ENCODE measurements around the gene CLCNKA. TPM values are rescaled to one million over a fixed set of nuclear protein-coding genes. Genes with fewer than 3 reads are reported as not detected.
"Not testable (repeated sequence)": the region's sequence is repeated elsewhere in the genome, so short reads cannot be mapped to it uniquely, and the experiment has no call there.

Gene CLCNKA
- polyA plus RNA-seq, 1 donor (not counting 4 experiments of a cell fraction or from before 2014, with no cell fraction given) = not detected

DNA sequence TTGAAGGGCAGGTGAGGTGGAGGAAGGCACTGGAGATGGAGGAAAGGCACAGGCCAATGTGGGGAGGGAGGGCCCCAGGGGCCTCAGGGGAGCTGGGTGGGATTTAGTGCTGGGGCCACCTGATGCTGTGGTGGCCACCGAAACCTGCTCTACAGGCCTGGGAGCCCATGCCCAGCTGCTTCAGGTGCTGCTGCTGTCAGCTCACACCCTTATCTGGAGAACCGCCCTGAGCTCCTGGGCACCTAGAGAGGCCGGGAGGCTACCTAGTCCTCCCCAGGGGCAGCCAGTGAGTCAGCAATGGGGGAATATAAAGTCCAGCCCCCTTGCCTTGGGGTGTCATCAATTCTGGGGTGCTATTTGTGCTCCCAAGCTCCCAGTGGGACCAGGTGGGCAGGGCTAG lies 39.4 kb downstream of the CLCNKA start:
- no peaks in the 10 kb centered on the region for H3K27me3 ChIP-seq (ENCODE audit: control insufficient read depth, extremely low read depth, insufficient read depth, low read length)
- no peak overlapping the region for H3K4me2 ChIP-seq (ENCODE audit: control insufficient read depth, extremely low read depth, insufficient read depth, low read depth, low read length)
- H4K20me1 ChIP-seq (ENCODE audit: control insufficient read depth, extremely low read depth, insufficient read depth, low read length) = no peaks in the 10 kb centered on the region
- no peak for DNase-seq (ENCODE audit: low read depth, low spot score)
- TF ChIP-seq, protein P1, sequence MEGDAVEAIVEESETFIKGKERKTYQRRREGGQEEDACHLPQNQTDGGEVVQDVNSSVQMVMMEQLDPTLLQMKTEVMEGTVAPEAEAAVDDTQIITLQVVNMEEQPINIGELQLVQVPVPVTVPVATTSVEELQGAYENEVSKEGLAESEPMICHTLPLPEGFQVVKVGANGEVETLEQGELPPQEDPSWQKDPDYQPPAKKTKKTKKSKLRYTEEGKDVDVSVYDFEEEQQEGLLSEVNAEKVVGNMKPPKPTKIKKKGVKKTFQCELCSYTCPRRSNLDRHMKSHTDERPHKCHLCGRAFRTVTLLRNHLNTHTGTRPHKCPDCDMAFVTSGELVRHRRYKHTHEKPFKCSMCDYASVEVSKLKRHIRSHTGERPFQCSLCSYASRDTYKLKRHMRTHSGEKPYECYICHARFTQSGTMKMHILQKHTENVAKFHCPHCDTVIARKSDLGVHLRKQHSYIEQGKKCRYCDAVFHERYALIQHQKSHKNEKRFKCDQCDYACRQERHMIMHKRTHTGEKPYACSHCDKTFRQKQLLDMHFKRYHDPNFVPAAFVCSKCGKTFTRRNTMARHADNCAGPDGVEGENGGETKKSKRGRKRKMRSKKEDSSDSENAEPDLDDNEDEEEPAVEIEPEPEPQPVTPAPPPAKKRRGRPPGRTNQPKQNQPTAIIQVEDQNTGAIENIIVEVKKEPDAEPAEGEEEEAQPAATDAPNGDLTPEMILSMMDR (optimal IDR thresholded peaks at IDR 0.05 in 1 of 3, IDR thresholded peaks at IDR 0.05 in 1 of 3, conservative IDR thresholded peaks at IDR 0.05 in 1 of 3; ENCODE audit: extremely low read depth in 1 of 3, insufficient read depth in 2 of 3, low read length in 3 of 3) = no peak
- no peak overlapping the region for H3K9ac ChIP-seq (ENCODE audit: control insufficient read depth, extremely low read depth, insufficient read depth, low read length)
- H3K9me3 ChIP-seq (ENCODE audit: control insufficient read depth, low read depth, low read length) = no peaks in the 10 kb centered on the region
- no peak overlapping the region for H3K27ac ChIP-seq (ENCODE audit: control insufficient read depth, insufficient read depth, low read length)
- dilution Hi-C loops (cut with MboI; ENCODE audit: extremely low pct_ligation_motif_present, low sequenced_read_pairs) = no loop called here
- no peaks in the 10 kb centered on the region for H3K4me1 ChIP-seq (ENCODE audit: control insufficient read depth, extremely low read depth, insufficient read depth, low read length)
- no peak overlapping the region for H3K4me3 ChIP-seq (ENCODE audit: control insufficient read depth in 2 of 3, extremely low read depth in 1 of 3, insufficient read depth in 2 of 3, low read depth in 1 of 3, low read length in 3 of 3)
- no peaks in the 10 kb centered on the region for H3K9me1 ChIP-seq (ENCODE audit: control insufficient read depth, extremely low read depth, insufficient read depth, low read length)
- FAIRE-seq = no peak
- no peaks in the 10 kb centered on the region for H3K79me2 ChIP-seq (ENCODE audit: control insufficient read depth, insufficient read depth, low read length)
- no peaks in the 10 kb centered on the region for H3K36me3 ChIP-seq (ENCODE audit: control insufficient read depth in 2 of 2, extremely low read depth in 1 of 2, insufficient read depth in 2 of 2, low read length in 2 of 2)
- H2AFZ ChIP-seq (ENCODE audit: control insufficient read depth, low read length) = no peak overlapping the region

DNA sequence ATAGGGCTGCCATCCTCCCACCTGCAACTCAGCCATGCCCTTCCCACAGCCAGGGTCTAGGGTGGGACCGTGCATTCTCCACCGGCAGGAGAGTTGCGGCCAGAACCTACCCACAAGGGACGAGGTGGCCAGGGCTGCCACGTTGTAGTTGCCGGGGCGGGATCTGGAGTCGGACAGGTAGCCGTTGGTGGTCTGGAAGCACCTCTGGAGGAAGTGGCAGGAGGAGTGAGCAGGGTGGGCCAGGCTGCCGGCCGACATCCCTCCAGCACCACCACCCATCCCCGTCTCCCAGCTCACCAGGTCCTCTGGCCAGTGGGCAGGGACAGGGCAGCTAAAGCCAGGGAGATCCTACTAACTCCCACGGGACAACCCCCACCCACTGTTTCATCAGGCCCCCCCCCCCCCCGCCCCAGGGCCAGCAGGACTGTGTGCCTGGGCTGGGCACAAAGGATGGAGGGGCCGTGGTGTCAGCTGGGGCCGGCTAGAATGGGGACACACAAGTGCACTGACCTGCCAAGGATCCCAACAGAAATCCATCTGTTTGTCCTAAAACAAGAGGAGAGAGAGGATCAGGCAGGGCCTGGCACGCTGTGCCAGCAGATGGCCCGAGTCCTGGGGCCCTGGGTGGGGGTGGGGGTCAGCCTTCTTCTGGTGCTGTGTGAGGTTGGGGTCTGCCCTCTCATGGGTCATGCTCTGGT lies 40.3 kb downstream of the CLCNKA start:
- FAIRE-seq; H3K9me3 ChIP-seq (ENCODE audit: control insufficient read depth, low read depth, low read length); H3K4me1 ChIP-seq (ENCODE audit: control insufficient read depth, extremely low read depth, insufficient read depth, low read length); H3K4me3 ChIP-seq (ENCODE audit: control insufficient read depth in 2 of 3, extremely low read depth in 1 of 3, insufficient read depth in 2 of 3, low read depth in 1 of 3, low read length in 3 of 3); H3K36me3 ChIP-seq (ENCODE audit: control insufficient read depth in 2 of 2, extremely low read depth in 1 of 2, insufficient read depth in 2 of 2, low read length in 2 of 2); H3K9ac ChIP-seq (ENCODE audit: control insufficient read depth, extremely low read depth, insufficient read depth, low read length); dilution Hi-C loops (cut with MboI; ENCODE audit: extremely low pct_ligation_motif_present, low sequenced_read_pairs); H2AFZ ChIP-seq (ENCODE audit: control insufficient read depth, low read length); H3K79me2 ChIP-seq (ENCODE audit: control insufficient read depth, insufficient read depth, low read length); H4K20me1 ChIP-seq (ENCODE audit: control insufficient read depth, extremely low read depth, insufficient read depth, low read length); H3K27ac ChIP-seq (ENCODE audit: control insufficient read depth, insufficient read depth, low read length); H3K4me2 ChIP-seq (ENCODE audit: control insufficient read depth, extremely low read depth, insufficient read depth, low read depth, low read length); H3K27me3 ChIP-seq (ENCODE audit: control insufficient read depth, extremely low read depth, insufficient read depth, low read length); DNase-seq (ENCODE audit: low read depth, low spot score); H3K9me1 ChIP-seq (ENCODE audit: control insufficient read depth, extremely low read depth, insufficient read depth, low read length): not testable (repeated sequence)

DNA sequence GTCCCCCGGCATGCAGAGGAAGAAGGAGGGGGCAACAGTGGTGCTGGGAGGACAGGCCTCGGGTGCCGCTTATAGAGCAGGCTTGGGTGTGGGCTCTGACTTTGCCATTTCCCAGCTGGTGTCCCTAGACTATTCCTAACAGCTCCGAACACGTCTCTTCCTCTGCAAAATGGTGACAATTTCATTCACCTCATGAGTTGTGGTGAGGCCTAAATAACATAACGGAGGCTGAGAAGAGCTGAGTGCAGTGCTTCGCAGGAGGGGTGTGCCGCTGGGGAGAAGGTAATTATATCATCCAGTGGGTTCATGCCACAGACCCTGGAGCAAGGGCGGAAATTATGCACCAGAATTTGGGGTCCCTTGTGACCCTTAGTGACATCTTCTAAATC lies 40.8 kb downstream of the CLCNKA start:
- H3K79me2 ChIP-seq (ENCODE audit: control insufficient read depth, insufficient read depth, low read length); H3K27me3 ChIP-seq (ENCODE audit: control insufficient read depth, extremely low read depth, insufficient read depth, low read length); H3K9me1 ChIP-seq (ENCODE audit: control insufficient read depth, extremely low read depth, insufficient read depth, low read length); dilution Hi-C loops (cut with MboI; ENCODE audit: extremely low pct_ligation_motif_present, low sequenced_read_pairs); H3K4me3 ChIP-seq (ENCODE audit: control insufficient read depth in 2 of 3, extremely low read depth in 1 of 3, insufficient read depth in 2 of 3, low read depth in 1 of 3, low read length in 3 of 3); H3K4me2 ChIP-seq (ENCODE audit: control insufficient read depth, extremely low read depth, insufficient read depth, low read depth, low read length); H3K36me3 ChIP-seq (ENCODE audit: control insufficient read depth in 2 of 2, extremely low read depth in 1 of 2, insufficient read depth in 2 of 2, low read length in 2 of 2); H3K9me3 ChIP-seq (ENCODE audit: control insufficient read depth, low read depth, low read length); H2AFZ ChIP-seq (ENCODE audit: control insufficient read depth, low read length); H3K4me1 ChIP-seq (ENCODE audit: control insufficient read depth, extremely low read depth, insufficient read depth, low read length); H3K27ac ChIP-seq (ENCODE audit: control insufficient read depth, insufficient read depth, low read length); H3K9ac ChIP-seq (ENCODE audit: control insufficient read depth, extremely low read depth, insufficient read depth, low read length); FAIRE-seq; H4K20me1 ChIP-seq (ENCODE audit: control insufficient read depth, extremely low read depth, insufficient read depth, low read length); DNase-seq (ENCODE audit: low read depth, low spot score): not testable (repeated sequence)
